ENCODE data around the gene ENTHD1. TPM values are rescaled to one million over a fixed set of nuclear protein-coding genes. Genes with fewer than 3 reads are reported as not detected.

Gene ENTHD1
- total RNA-seq, 3 donors from 2014 or later = not detected

GRCh38 chr22:39723463-39723862 lies 170.1 kb downstream of the ENTHD1 start:
- DNase-seq (peak in 1 of 3 donors; percentile 21), ATAC-seq (no peak)
- H3K9me3 ChIP-seq = no peaks in the 10 kb centered on the region
- H3K4me1 ChIP-seq (ENCODE audit: low read depth) = no peaks in the 10 kb centered on the region
- intact Hi-C loops (cut with DNase I, micrococcal nuclease) = no loop called here
- no peak overlapping the region for H3K4me3 ChIP-seq
- H3K36me3 ChIP-seq (ENCODE audit: low read depth) = no peaks in the 10 kb centered on the region
- TF ChIP-seq CTCF (IDR thresholded peaks at IDR 0.05) = no peak

GRCh38 chr22:39722501-39722900 lies 171.1 kb downstream of the ENTHD1 start:
- H3K4me1 ChIP-seq (ENCODE audit: low read depth) = no peaks in the 10 kb centered on the region

GRCh38 chr22:39722032-39722325 lies 171.6 kb downstream of the ENTHD1 start:
- Histone ChIP-seq H3K4me1 (ENCODE audit: low read depth) (no peaks in the 10 kb centered on the region), H3K4me3 (no peak overlapping the region), H3K9me3 (no peaks in the 10 kb centered on the region), H3K36me3 (ENCODE audit: low read depth) (no peaks in the 10 kb centered on the region)
- intact Hi-C loops (cut with DNase I, micrococcal nuclease) = no loop called here
- TF ChIP-seq CTCF (IDR thresholded peaks at IDR 0.05) = no peak
- DNase-seq (peak in 1 of 3 donors; percentile 9), ATAC-seq (no peak)

More at GRCh38 chr22:39722501-39722900, 171.1 kb downstream of the ENTHD1 start:
- ATAC-seq = no peak
- Histone ChIP-seq H3K36me3 (ENCODE audit: low read depth) (no peaks in the 10 kb centered on the region), H3K4me3 (no peak overlapping the region), H3K9me3 (no peaks in the 10 kb centered on the region)
- intact Hi-C loops (cut with DNase I, micrococcal nuclease) = no loop called here
- TF ChIP-seq CTCF (IDR thresholded peaks at IDR 0.05) = no peak
- no peak for DNase-seq

- TF ChIP-seq CTCF (IDR thresholded peaks at IDR 0.05) = no peak
- DNase-seq (peak in 1 of 3 donors; percentile 12), ATAC-seq (no peak)
- intact Hi-C loops (cut with DNase I, micrococcal nuclease) = no loop called here
- no peaks in the 10 kb centered on the region for H3K4me1 ChIP-seq (ENCODE audit: low read depth)
- H3K9me3 ChIP-seq = no peaks in the 10 kb centered on the region
- no peak overlapping the region for H3K4me3 ChIP-seq
- no peaks in the 10 kb centered on the region for H3K36me3 ChIP-seq (ENCODE audit: low read depth)
Measured at GRCh38 chr22:39721206-39722031, 172.1 kb downstream of the ENTHD1 start.

GRCh38 chr22:39719559-39720450 lies 173.8 kb downstream of the ENTHD1 start:
- H3K36me3 ChIP-seq (ENCODE audit: low read depth) = no peaks in the 10 kb centered on the region
- no peaks in the 10 kb centered on the region for H3K9me3 ChIP-seq
- intact Hi-C loops (cut with DNase I, micrococcal nuclease) = no loop called here
- H3K4me1 ChIP-seq (ENCODE audit: low read depth) = no peaks in the 10 kb centered on the region
- TF ChIP-seq CTCF (IDR thresholded peaks at IDR 0.05) = no peak
- DNase-seq = peak in 1 of 3 donors; percentile 24
- H3K4me3 ChIP-seq = no peak overlapping the region
- no peak for ATAC-seq

Data from mucosa of descending colon (tissue), 3 donors.